ENCODE data around the gene PPIC. TPM values are rescaled to one million over a fixed set of nuclear protein-coding genes. Genes with fewer than 3 reads are reported as not detected.

PPIC gene
- total RNA-seq, 1 donor: 109 TPM

GRCh38 chr5:123014689-123015088, 21.8 kb downstream of the PPIC start:
- Histone ChIP-seq H3K27ac (ENCODE audit: low read depth, low read length) (no peak overlapping the region), H3K27me3 (ENCODE audit: insufficient read depth, low read length) (no peaks in the 10 kb centered on the region), H3K9me3 (ENCODE audit: low read depth, low read length) (no peaks in the 10 kb centered on the region), H3K79me2 (ENCODE audit: insufficient read depth, low read length) (no peaks in the 10 kb centered on the region), H4K20me1 (ENCODE audit: insufficient read depth, low read length) (no peaks in the 10 kb centered on the region), H3K4me3 (ENCODE audit: insufficient read depth, low read length) (no peak overlapping the region), H3K36me3 (ENCODE audit: insufficient read depth, low read length) (no peaks in the 10 kb centered on the region), H3K4me1 (ENCODE audit: insufficient read depth, low read length) (no peaks in the 10 kb centered on the region), H2AFZ (ENCODE audit: low read length) (no peak overlapping the region), H3K4me2 (ENCODE audit: insufficient read depth, low read length) (no peak overlapping the region)
- no peak for TF ChIP-seq CTCF (IDR thresholded peaks at IDR 0.05; ENCODE audit: extremely low read depth, low read depth, low read length)
- DNase-seq (ENCODE audit: insufficient read length, low spot score, missing footprints): no peak

- no peaks in the 10 kb centered on the region for H3K27me3 ChIP-seq (ENCODE audit: insufficient read depth, low read length)
- H3K4me1 ChIP-seq (ENCODE audit: insufficient read depth, low read length): no peaks in the 10 kb centered on the region
- TF ChIP-seq CTCF (IDR thresholded peaks at IDR 0.05; ENCODE audit: extremely low read depth, low read depth, low read length): no peak
- H4K20me1 ChIP-seq (ENCODE audit: insufficient read depth, low read length): no peaks in the 10 kb centered on the region
- H2AFZ ChIP-seq (ENCODE audit: low read length): no peak overlapping the region
- H3K9me3 ChIP-seq (ENCODE audit: low read depth, low read length): no peaks in the 10 kb centered on the region
- H3K4me3 ChIP-seq (ENCODE audit: insufficient read depth, low read length): no peak overlapping the region
- H3K27ac ChIP-seq (ENCODE audit: low read depth, low read length): no peak overlapping the region
- no peak overlapping the region for H3K4me2 ChIP-seq (ENCODE audit: insufficient read depth, low read length)
- no peak for DNase-seq (ENCODE audit: insufficient read length, low spot score, missing footprints)
- no peaks in the 10 kb centered on the region for H3K36me3 ChIP-seq (ENCODE audit: insufficient read depth, low read length)
- H3K79me2 ChIP-seq (ENCODE audit: insufficient read depth, low read length): no peaks in the 10 kb centered on the region
These were observed 24.2 kb downstream of the PPIC start for GRCh38 chr5:123012321-123012720.

GRCh38 chr5:123007754-123008153, 28.8 kb downstream of the PPIC start:
- Histone ChIP-seq H4K20me1 (ENCODE audit: insufficient read depth, low read length) (no peaks in the 10 kb centered on the region), H3K27me3 (ENCODE audit: insufficient read depth, low read length) (no peaks in the 10 kb centered on the region), H3K9me3 (ENCODE audit: low read depth, low read length) (no peaks in the 10 kb centered on the region), H3K27ac (ENCODE audit: low read depth, low read length) (no peak overlapping the region), H3K79me2 (ENCODE audit: insufficient read depth, low read length) (no peaks in the 10 kb centered on the region), H3K4me2 (ENCODE audit: insufficient read depth, low read length) (no peak overlapping the region), H3K4me1 (ENCODE audit: insufficient read depth, low read length) (no peaks in the 10 kb centered on the region), H3K4me3 (ENCODE audit: insufficient read depth, low read length) (no peak overlapping the region), H2AFZ (ENCODE audit: low read length) (no peak overlapping the region), H3K36me3 (ENCODE audit: insufficient read depth, low read length) (no peaks in the 10 kb centered on the region)
- DNase-seq (ENCODE audit: insufficient read length, low spot score, missing footprints): no peak
- TF ChIP-seq CTCF (IDR thresholded peaks at IDR 0.05; ENCODE audit: extremely low read depth, low read depth, low read length): no peak

GRCh38 chr5:123007182-123007581, 29.3 kb downstream of the PPIC start:
- H3K27me3 ChIP-seq (ENCODE audit: insufficient read depth, low read length): no peaks in the 10 kb centered on the region
- no peak overlapping the region for H3K27ac ChIP-seq (ENCODE audit: low read depth, low read length)
- H3K4me2 ChIP-seq (ENCODE audit: insufficient read depth, low read length): no peak overlapping the region
- no peaks in the 10 kb centered on the region for H3K36me3 ChIP-seq (ENCODE audit: insufficient read depth, low read length)
- H3K79me2 ChIP-seq (ENCODE audit: insufficient read depth, low read length): no peaks in the 10 kb centered on the region
- no peaks in the 10 kb centered on the region for H3K4me1 ChIP-seq (ENCODE audit: insufficient read depth, low read length)
- TF ChIP-seq CTCF (IDR thresholded peaks at IDR 0.05; ENCODE audit: extremely low read depth, low read depth, low read length): no peak
- no peak for DNase-seq (ENCODE audit: insufficient read length, low spot score, missing footprints)
- H2AFZ ChIP-seq (ENCODE audit: low read length): no peak overlapping the region
- H3K4me3 ChIP-seq (ENCODE audit: insufficient read depth, low read length): no peak overlapping the region
- H4K20me1 ChIP-seq (ENCODE audit: insufficient read depth, low read length): no peaks in the 10 kb centered on the region
- H3K9me3 ChIP-seq (ENCODE audit: low read depth, low read length): no peaks in the 10 kb centered on the region
